DOHH2 (cell line): ENCODE measurements around the gene CKM.

Experiments
- H3F3A ChIP-seq: fragments of 200-600 bp; sonication (generic), shearing (Covaris generic); 2 replicates; pipeline ENCODE4 v1.6.0; 2016; ENCODE audit warnings: antibody characterized with exemption, mild to moderate bottlenecking; ENCODE audit not compliant: control insufficient read depth, insufficient read depth
- H3K27ac ChIP-seq: fragments of 200-600 bp; sonication (generic); 2 replicates; pipeline ENCODE4 v1.5.1; 2014; ENCODE audit warnings: low read depth, mild to moderate bottlenecking, low read length, moderate library complexity
- H3K27me3 ChIP-seq: fragments of 200-600 bp; sonication (generic); 2 replicates; pipeline ENCODE4 v1.6.1; 2014; ENCODE audit warnings: mild to moderate bottlenecking, low read length, mixed read lengths; ENCODE audit not compliant: control insufficient read depth
- H3K36me3 ChIP-seq: fragments of 200-600 bp; sonication (generic); 2 replicates; pipeline ENCODE4 v1.6.1; 2014; ENCODE audit warnings: mild to moderate bottlenecking, low read length, moderate library complexity, mixed read lengths; ENCODE audit not compliant: control insufficient read depth
- H3K4me1 ChIP-seq: fragments of 200-600 bp; sonication (generic); 2 replicates; pipeline ENCODE4 v1.6.1; 2014; ENCODE audit warnings: mild to moderate bottlenecking, low read length, mixed read lengths; ENCODE audit not compliant: control insufficient read depth
- H3K4me2 ChIP-seq: fragments of 200-600 bp; sonication (generic); 2 replicates; pipeline ENCODE4 v1.6.0; 2014; ENCODE audit warnings: mild to moderate bottlenecking, low read length, moderate library complexity
- H3K4me3 ChIP-seq: fragments of 200-600 bp; sonication (generic); 2 replicates; pipeline ENCODE4 v1.5.1; 2014; ENCODE audit warnings: mild to moderate bottlenecking, low read length, mixed read lengths
- H3K79me2 ChIP-seq: fragments of 200-600 bp; sonication (generic); 2 replicates; pipeline ENCODE4 v1.6.1; 2014; ENCODE audit warnings: mild to moderate bottlenecking, low read length, mixed read lengths; ENCODE audit not compliant: control insufficient read depth
- H3K9me2 ChIP-seq: fragments of 200-600 bp; sonication (generic); replicated peaks from 2 replicates; pipeline ENCODE4 v1.6.1; 2014; ENCODE audit warnings: mild to moderate bottlenecking, low read length, mixed read lengths; ENCODE audit not compliant: control insufficient read depth
- H3K9me3 ChIP-seq: fragments of 200-600 bp; sonication (generic); 2 replicates; pipeline ENCODE4 v1.6.1; 2014; ENCODE audit warnings: antibody characterized with exemption, low read length, mixed read lengths; ENCODE audit not compliant: control insufficient read depth, insufficient read depth
- H4K20me1 ChIP-seq: fragments of 200-600 bp; sonication (generic); 2 replicates; pipeline ENCODE4 v1.6.0; 2014; ENCODE audit warnings: low read depth, mild to moderate bottlenecking, antibody characterized with exemption, low read length, moderate library complexity; ENCODE audit not compliant: control insufficient read depth, insufficient read depth
- CTCF ChIP-seq: fragments of 200-600 bp; sonication (generic); IDR thresholded peaks from one replicate; pipeline ENCODE4 v1.5.1; 2014; ENCODE audit warnings: antibody characterized with exemption, mild to moderate bottlenecking, low read depth, low read length; ENCODE audit not compliant: poor library complexity, severe bottlenecking
- EZH2phosphoT487 ChIP-seq: fragments of 200-600 bp; sonication (generic); IDR thresholded peaks from 2 replicates; pipeline ENCODE4 v1.6.1; 2017; ENCODE audit warnings: borderline replicate concordance, mild to moderate bottlenecking, antibody characterized with exemption, low read length, moderate library complexity, mixed read lengths

CKM gene

GRCh38 chr19:45333609-45334303 lies 11.1 kb upstream of the CKM start:
- H3K36me3 ChIP-seq: no peaks in the 10 kb centered on the region
- TF ChIP-seq CTCF (no peak), EZH2phosphoT487 (no peak)
- no peak overlapping the region for H3K4me3 ChIP-seq
- H3K4me2 ChIP-seq: no peak overlapping the region
- H3K79me2 ChIP-seq: no peaks in the 10 kb centered on the region
- H3K9me2 ChIP-seq: no peaks in the 10 kb centered on the region
- H4K20me1 ChIP-seq: no peaks in the 10 kb centered on the region
- peaks cover 3% of the 10 kb centered on the region; the same call in 1 of the 2 replicates for H3K4me1 ChIP-seq
- peaks cover 4% of the 10 kb centered on the region; the same call in 1 of the 2 replicates for H3K27me3 ChIP-seq
- H3F3A ChIP-seq: no peaks in the 10 kb centered on the region; the same call in 1 of the 2 replicates
- no peaks in the 10 kb centered on the region for H3K9me3 ChIP-seq
- no peak overlapping the region for H3K27ac ChIP-seq

GRCh38 chr19:45331411-45331810 lies 8.7 kb upstream of the CKM start:
- TF ChIP-seq EZH2phosphoT487 (no peak), CTCF (no peak)
- Histone ChIP-seq H3K4me3 (no peak overlapping the region), H3K4me1 (peaks cover 2% of the 10 kb centered on the region)

GRCh38 chr19:45327404-45328143 lies 4.9 kb upstream of the CKM start:
- Histone ChIP-seq H3K4me2 (no peak overlapping the region), H3K27me3 (peaks cover 17% of the 10 kb centered on the region), H3K9me2 (no peaks in the 10 kb centered on the region), H3K79me2 (no peaks in the 10 kb centered on the region), H4K20me1 (no peaks in the 10 kb centered on the region), H3K27ac (no peak overlapping the region), H3K36me3 (no peaks in the 10 kb centered on the region), H3K4me1 (peaks cover 9% of the 10 kb centered on the region), H3K9me3 (no peaks in the 10 kb centered on the region), H3F3A (no peaks in the 10 kb centered on the region), H3K4me3 (no peak overlapping the region)
- TF ChIP-seq EZH2phosphoT487 (no peak), CTCF (no peak)

More at GRCh38 chr19:45331411-45331810, 8.7 kb upstream of the CKM start:
- H3K9me3 ChIP-seq: no peaks in the 10 kb centered on the region
- no peaks in the 10 kb centered on the region for H3K36me3 ChIP-seq
- no peaks in the 10 kb centered on the region; the same call in 1 of the 2 replicates for H3F3A ChIP-seq
- no peak overlapping the region for H3K4me2 ChIP-seq
- no peaks in the 10 kb centered on the region for H3K27me3 ChIP-seq
- no peaks in the 10 kb centered on the region for H3K9me2 ChIP-seq
- H3K27ac ChIP-seq: no peak overlapping the region
- no peaks in the 10 kb centered on the region for H4K20me1 ChIP-seq
- H3K79me2 ChIP-seq: no peaks in the 10 kb centered on the region
